Thoracic aorta (tissue), 2 donors: ENCODE measurements around the gene CLBA1. TPM values are rescaled to one million over a fixed set of nuclear protein-coding genes. Genes with fewer than 3 reads are reported as not detected.

Source experiments
- ATAC-seq: fragments of 150-250 bp; one replicate; pipeline ENCODE4 v1.8.0; 2017; ENCODE audit warnings: low read depth; ENCODE audit not compliant: insufficient number of reproducible peaks, low FRiP score
- DNase-seq: peaks from one replicate; pipeline ENCODE4 v3.0.0-alpha.2; 2020; ENCODE audit warnings: low spot score
- H3K27ac ChIP-seq, 2 donors: fragments of 200-600 bp; sonication (generic); 1 replicate in 1 of 2; 2 replicates in 1 of 2; pipeline ENCODE4 v1.5.1; 2016; ENCODE audit warnings: mild to moderate bottlenecking in 2 of 2, moderate library complexity in 2 of 2
- H3K27me3 ChIP-seq: fragments of 200-600 bp; sonication (generic); replicated peaks from 2 replicates; pipeline ENCODE4 v1.6.0; 2016; ENCODE audit warnings: mild to moderate bottlenecking; ENCODE audit not compliant: insufficient read depth
- H3K36me3 ChIP-seq: fragments of 200-600 bp; sonication (generic); one replicate; pipeline ENCODE4 v1.5.1; 2016
- H3K4me1 ChIP-seq, 2 donors: fragments of 200-600 bp; sonication (generic); 1 replicate in 1 of 2; 2 replicates in 1 of 2; pipeline versions ENCODE4 v1.5.1 to v1.6.0; 2016; ENCODE audit warnings: low read depth in 2 of 2, mild to moderate bottlenecking in 1 of 2; ENCODE audit not compliant: control insufficient read depth in 1 of 2
- H3K4me3 ChIP-seq: fragments of 200-600 bp; sonication (generic); 2 replicates; pipeline ENCODE4 v1.5.1; 2016; ENCODE audit warnings: mild to moderate bottlenecking
- H3K9me3 ChIP-seq: fragments of 200-600 bp; sonication (generic); 2 replicates; pipeline ENCODE4 v1.5.1; 2016
- CTCF ChIP-seq: fragments of 200-600 bp; sonication (generic); IDR thresholded peaks from one replicate; pipeline ENCODE4 v1.5.1; 2019; ENCODE audit warnings: antibody characterized with exemption
- total RNA-seq, 2 donors: library from RNA; depleted of rRNA; stranded (reverse); fragments of >200 nt; gene quantifications; one replicate each; pipeline versions ENCODE4 v1.1.0 to v1.2.3, GENCODE V29; 2016

CLBA1 gene
- total RNA-seq, 2 donors from 2014 or later = 3.1 to 4.6 TPM

- peaks cover 2% of the 10 kb centered on the region for H3K36me3 ChIP-seq
- H3K4me3 ChIP-seq = no peak overlapping the region
- ATAC-seq = no peak
- no peak for DNase-seq
- no peaks in the 10 kb centered on the region for H3K27me3 ChIP-seq
- peaks cover 0 to 9% of the 10 kb centered on the region in 2 donors for H3K4me1 ChIP-seq
- H3K9me3 ChIP-seq = no peaks in the 10 kb centered on the region
- H3K27ac ChIP-seq = no peak overlapping the region
- no peak for TF ChIP-seq CTCF
Observed at GRCh38 chr14:104937694-104938365, 47.8 kb upstream of the CLBA1 start.

GRCh38 chr14:104938436-104938835 is 47.2 kb upstream of the CLBA1 start:
- Histone ChIP-seq H3K36me3 (peaks cover 2% of the 10 kb centered on the region), H3K9me3 (no peaks in the 10 kb centered on the region), H3K27me3 (no peaks in the 10 kb centered on the region), H3K4me1 (peaks cover 0 to 8% of the 10 kb centered on the region in 2 donors), H3K27ac (no peak overlapping the region), H3K4me3 (no peak overlapping the region)
- TF ChIP-seq CTCF = no peak
- DNase-seq = no peak
- no peak for ATAC-seq

- ATAC-seq (no peak), DNase-seq (no peak)
- no peak overlapping the region for H3K4me3 ChIP-seq
- H3K27ac ChIP-seq = no peak overlapping the region
- no peaks in the 10 kb centered on the region for H3K9me3 ChIP-seq
- TF ChIP-seq CTCF = no peak
- H3K36me3 ChIP-seq = peaks cover 2% of the 10 kb centered on the region
- H3K4me1 ChIP-seq = peaks cover 0 to 8% of the 10 kb centered on the region in 2 donors
- H3K27me3 ChIP-seq = no peaks in the 10 kb centered on the region
Observed at GRCh38 chr14:104938960-104939359, 46.6 kb upstream of the CLBA1 start.

GRCh38 chr14:104939666-104940410 is 45.8 kb upstream of the CLBA1 start:
- no peak for TF ChIP-seq CTCF
- peaks cover 2% of the 10 kb centered on the region for H3K36me3 ChIP-seq
- H3K4me3 ChIP-seq = no peak overlapping the region
- H3K27ac ChIP-seq = no peak overlapping the region
- H3K4me1 ChIP-seq = no peaks in the 10 kb centered on the region
- no peak for ATAC-seq
- DNase-seq = no peak
- no peaks in the 10 kb centered on the region for H3K27me3 ChIP-seq
- no peaks in the 10 kb centered on the region for H3K9me3 ChIP-seq

DNA sequence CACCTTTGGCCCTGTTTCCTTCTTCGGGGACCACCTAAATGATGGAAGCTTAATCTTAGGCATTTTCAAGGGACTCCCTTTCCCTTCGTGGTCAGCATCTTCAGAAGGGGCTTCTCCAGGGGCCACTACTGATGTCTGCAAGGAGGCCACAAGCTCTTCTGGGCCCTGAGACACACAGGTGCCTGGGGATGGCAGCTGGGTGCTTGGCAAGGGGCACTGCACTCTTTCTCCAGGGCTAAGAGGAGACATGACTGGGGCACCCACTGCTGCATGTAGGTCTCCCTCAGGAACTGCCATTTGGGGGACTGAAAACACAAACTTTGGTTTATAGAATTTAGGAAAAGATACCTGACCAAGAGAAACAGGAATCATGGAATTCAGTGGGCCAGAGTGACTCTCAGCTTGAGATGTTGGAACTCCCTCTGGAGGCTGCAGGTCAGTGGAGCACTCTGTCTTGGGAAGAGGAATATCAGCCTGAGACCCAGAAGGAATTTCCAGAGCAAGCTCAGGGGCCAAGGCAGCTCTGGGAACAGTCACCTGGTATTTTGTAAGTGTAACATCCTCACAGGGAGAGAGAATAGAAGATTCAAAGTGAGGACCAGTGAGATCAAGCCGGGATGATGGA is 45.0 kb upstream of the CLBA1 start:
- no peak for ATAC-seq
- DNase-seq = no peak
- Histone ChIP-seq H3K9me3 (no peaks in the 10 kb centered on the region), H3K4me3 (no peak overlapping the region), H3K4me1 (no peaks in the 10 kb centered on the region), H3K27me3 (no peaks in the 10 kb centered on the region), H3K36me3 (peaks cover 2% of the 10 kb centered on the region), H3K27ac (no peak overlapping the region)
- no peak for TF ChIP-seq CTCF
